PC-9 (cell line): ENCODE measurements around the gene COA3.

ENCODE experiments used
- EZH2 ChIP-seq: fragments of 200-600 bp; sonication (generic); IDR thresholded peaks from 2 replicates; pipeline ENCODE4 v1.8.0; 2017; ENCODE audit warnings: antibody characterized with exemption, low read depth
- TF ChIP-seq, protein P1 (sequence below): fragments of 200-600 bp; sonication (generic); conservative IDR thresholded peaks from 2 replicates; pipeline ENCODE4 v1.6.1; 2017; ENCODE audit warnings: mixed run types, antibody characterized with exemption, mild to moderate bottlenecking, moderate library complexity

DNA sequence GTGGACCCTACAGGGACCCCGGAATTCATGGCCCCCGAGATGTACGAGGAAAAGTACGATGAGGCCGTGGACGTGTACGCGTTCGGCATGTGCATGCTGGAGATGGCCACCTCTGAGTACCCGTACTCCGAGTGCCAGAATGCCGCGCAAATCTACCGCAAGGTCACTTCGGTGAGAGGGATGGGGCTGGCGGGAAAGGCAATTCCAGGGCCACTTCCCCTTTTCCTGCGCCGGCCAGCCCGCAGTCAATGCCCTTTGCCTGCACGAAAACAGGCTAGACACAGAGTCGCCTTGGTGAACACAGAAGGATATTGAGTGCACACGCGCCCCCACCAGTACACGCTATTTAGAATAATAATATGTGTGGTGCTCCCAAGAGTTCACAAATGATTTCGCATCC, 14.1 kb downstream of the COA3 start:
- TF ChIP-seq, protein P1, sequence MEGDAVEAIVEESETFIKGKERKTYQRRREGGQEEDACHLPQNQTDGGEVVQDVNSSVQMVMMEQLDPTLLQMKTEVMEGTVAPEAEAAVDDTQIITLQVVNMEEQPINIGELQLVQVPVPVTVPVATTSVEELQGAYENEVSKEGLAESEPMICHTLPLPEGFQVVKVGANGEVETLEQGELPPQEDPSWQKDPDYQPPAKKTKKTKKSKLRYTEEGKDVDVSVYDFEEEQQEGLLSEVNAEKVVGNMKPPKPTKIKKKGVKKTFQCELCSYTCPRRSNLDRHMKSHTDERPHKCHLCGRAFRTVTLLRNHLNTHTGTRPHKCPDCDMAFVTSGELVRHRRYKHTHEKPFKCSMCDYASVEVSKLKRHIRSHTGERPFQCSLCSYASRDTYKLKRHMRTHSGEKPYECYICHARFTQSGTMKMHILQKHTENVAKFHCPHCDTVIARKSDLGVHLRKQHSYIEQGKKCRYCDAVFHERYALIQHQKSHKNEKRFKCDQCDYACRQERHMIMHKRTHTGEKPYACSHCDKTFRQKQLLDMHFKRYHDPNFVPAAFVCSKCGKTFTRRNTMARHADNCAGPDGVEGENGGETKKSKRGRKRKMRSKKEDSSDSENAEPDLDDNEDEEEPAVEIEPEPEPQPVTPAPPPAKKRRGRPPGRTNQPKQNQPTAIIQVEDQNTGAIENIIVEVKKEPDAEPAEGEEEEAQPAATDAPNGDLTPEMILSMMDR, result no peak
- TF ChIP-seq EZH2, result no peak
